A549 (cell line): ENCODE measurements around the gene CASK. TPM values are rescaled to one million over a fixed set of nuclear protein-coding genes. Genes with fewer than 3 reads are reported as not detected.

Experiments
- ATAC-seq, 2 experiments: fragments of 200-7000 bp in 1 of 2; fragments of >200 bp in 1 of 2; cut with Nextera tagmentation in 1 of 2; cut with Tn5 transposase in 1 of 2; 3 replicates each; pipeline versions ENCODE4 v1.8.0 to v1.9.1; 2018 to 2020; ENCODE audit warnings: mild to moderate bottlenecking in 1 of 2, moderate library complexity in 1 of 2
- CTCF ChIA-PET: fragments of 300-600 bp; sonication (Branson Sonifier 250); formaldehyde crosslinking; extraction: SDS; loops from one replicate; lab custom pipeline; 2021; ENCODE audit warnings: antibody characterized with exemption, inconsistent platforms; lab: Yijun Ruan, JAX
- POLR2A ChIA-PET: fragments of 350-600 bp; formaldehyde crosslinking; extraction: SDS; loops from one replicate; lab custom pipeline; 2021; ENCODE audit warnings: antibody characterized with exemption, inconsistent platforms; lab: Yijun Ruan, JAX
- DNase-seq, 2 experiments: peaks; one replicate each; pipeline versions ENCODE4 v3.0.0 to v3.0.0-alpha.2; 2011 to 2016; ENCODE audit warnings: low read depth in 1 of 2, low spot score in 1 of 2
- FAIRE-seq: peaks from 2 replicates; lab custom pipeline; 2011; peaks lifted over from hg19 to GRCh38; lab: Jason Lieb, UNC
- H3K27ac ChIP-seq, 2 experiments: fragments of >200 bp; sonication (Bioruptor Twin); formaldehyde crosslinking; 3 replicates each; pipeline ENCODE4 v1.5.1; 2016 to 2017
- H3K4me1 ChIP-seq: fragments of >200 bp; sonication (Bioruptor Twin); formaldehyde crosslinking; 3 replicates; pipeline ENCODE4 v1.6.1; 2016
- H3K4me2 ChIP-seq: fragments of >200 bp; sonication (Bioruptor Twin); formaldehyde crosslinking; 3 replicates; pipeline ENCODE4 v1.6.1; 2016
- H3K4me3 ChIP-seq: fragments of >200 bp; sonication (Bioruptor Twin); formaldehyde crosslinking; 3 replicates; pipeline ENCODE4 v1.5.1; 2016
- H3K9me3 ChIP-seq: fragments of >200 bp; sonication (Bioruptor Twin); formaldehyde crosslinking; 3 replicates; pipeline ENCODE4 v1.6.1; 2016
- BHLHE40 ChIP-seq: IDR thresholded peaks from 2 replicates; pipeline ENCODE4 v1.6.1; 2012; ENCODE audit warnings: low read depth, low read length, inconsistent platforms
- CBX8 ChIP-seq: fragments of 200-600 bp; sonication (generic); IDR thresholded peaks from 2 replicates; pipeline ENCODE4 v1.6.1; 2016
- EHMT2 ChIP-seq: fragments of 200-600 bp; sonication (generic); IDR thresholded peaks from 2 replicates; pipeline ENCODE4 v1.6.1; 2016; ENCODE audit warnings: antibody characterized with exemption, low read depth, mild to moderate bottlenecking, moderate library complexity
- FOXS1 ChIP-seq: fragments of 250-450 bp; sonication (Bioruptor Pico); IDR thresholded peaks from 2 replicates; pipeline ENCODE4 v1.5.0; 2020; ENCODE audit warnings: mild to moderate bottlenecking, moderate library complexity
- HOXB13 ChIP-seq: fragments of 250-450 bp; sonication (Bioruptor Pico); IDR thresholded peaks from 2 replicates; pipeline ENCODE4 v1.5.0; 2020; ENCODE audit warnings: low read depth, mild to moderate bottlenecking, moderate library complexity
- NPAS2 ChIP-seq: fragments of 250-450 bp; sonication (Bioruptor Pico); IDR thresholded peaks from 2 replicates; pipeline ENCODE4 v1.8.0; 2022; ENCODE audit warnings: mild to moderate bottlenecking, moderate library complexity, borderline replicate concordance
- POLR2AphosphoS2 ChIP-seq: conservative IDR thresholded peaks from 2 replicates; pipeline ENCODE4 v1.6.1; 2012; ENCODE audit warnings: low read length, improper control_type of control experiment, inconsistent platforms
- RAD21 ChIP-seq, 2 experiments: fragments of >200 bp in 1 of 2; sonication (Bioruptor Twin) in 1 of 2; formaldehyde crosslinking in 1 of 2; IDR thresholded peaks in 1 of 2; conservative IDR thresholded peaks in 1 of 2; 2 replicates in 1 of 2; 3 replicates in 1 of 2; pipeline ENCODE4 v1.6.1; 2012 to 2018; ENCODE audit warnings: inconsistent platforms in 1 of 2
- RCOR1 ChIP-seq: fragments of 150-350 bp; IDR thresholded peaks from 2 replicates; pipeline ENCODE4 v1.6.1; 2014; ENCODE audit warnings: antibody characterized with exemption, low read length, low read depth
- RFX5 ChIP-seq: fragments of 450-650 bp; IDR thresholded peaks from 2 replicates; pipeline ENCODE4 v1.7.1; 2014; ENCODE audit warnings: antibody characterized with exemption, mild to moderate bottlenecking, moderate library complexity
- SMC3 ChIP-seq: fragments of >200 bp; sonication (Bioruptor Twin); formaldehyde crosslinking; IDR thresholded peaks from 3 replicates; pipeline ENCODE4 v1.6.1; 2018; ENCODE audit warnings: inconsistent platforms
- ZNF302 ChIP-seq: fragments of 250-450 bp; sonication (Bioruptor Pico); IDR thresholded peaks from 2 replicates; pipeline ENCODE4 v1.9.0; 2021; ENCODE audit warnings: inconsistent platforms, mild to moderate bottlenecking, moderate library complexity
- ZSCAN20 ChIP-seq: fragments of 250-450 bp; sonication (Bioruptor Pico); IDR thresholded peaks from 2 replicates; pipeline ENCODE4 v1.8.0; 2022; ENCODE audit warnings: mild to moderate bottlenecking, moderate library complexity
- WGBS: methylation state at CpG from one replicate; pipeline ENCODE4 v1.1.6; 2017; ENCODE audit errors: missing lambda C conversion rate; 5-methylcytosine and 5-hydroxymethylcytosine counted together
- polyA plus RNA-seq, 4 experiments: library from polyadenylated mRNA; depleted of rRNA in 3 of 4; stranded (reverse); fragments of >200 nt; fragmentation: RNase III in 1 of 4; extraction: RNeasy Plus Mini Kit Qiagen cat#74134 plus additional on column Dnase treatment in 1 of 4; gene quantifications; 2 replicates in 3 of 4; 3 replicates in 1 of 4; pipeline ENCODE4 v1.2.3, GENCODE V29; 2011 to 2017
- TF ChIP-seq, protein P1 (sequence below): fragments of 150-350 bp; IDR thresholded peaks from 2 replicates; pipeline ENCODE4 v1.6.1; 2014; ENCODE audit warnings: low read depth, mild to moderate bottlenecking, low read length
- TF ChIP-seq, protein P2 (sequence below): fragments of 250-450 bp; sonication (Bioruptor Pico); IDR thresholded peaks from 2 replicates; pipeline ENCODE4 v1.5.0; 2020; ENCODE audit warnings: low read depth, mild to moderate bottlenecking, moderate library complexity
- TF ChIP-seq, protein P3 (sequence below): fragments of 250-450 bp; sonication (Bioruptor Pico); IDR thresholded peaks from 2 replicates; pipeline ENCODE4 v1.5.0; 2021; ENCODE audit warnings: mild to moderate bottlenecking, moderate library complexity, borderline replicate concordance
- TF ChIP-seq, protein P4 (sequence below): fragments of >200 bp; sonication (Bioruptor Twin); formaldehyde crosslinking; IDR thresholded peaks from 2 replicates; pipeline ENCODE4 v1.6.1; 2016
- TF ChIP-seq, protein P5 (sequence below): IDR thresholded peaks from 2 replicates; pipeline ENCODE4 v1.6.1; 2012
- TF ChIP-seq, protein P6 (sequence below): fragments of >200 bp; sonication (Bioruptor Twin); formaldehyde crosslinking; IDR thresholded peaks from 3 replicates; pipeline ENCODE4 v1.5.1; 2016

Gene CASK
- polyA plus RNA-seq, 2 of the 4 experiments (the other 2 are of a cell fraction): 23.3 to 57.6 TPM

DNA sequence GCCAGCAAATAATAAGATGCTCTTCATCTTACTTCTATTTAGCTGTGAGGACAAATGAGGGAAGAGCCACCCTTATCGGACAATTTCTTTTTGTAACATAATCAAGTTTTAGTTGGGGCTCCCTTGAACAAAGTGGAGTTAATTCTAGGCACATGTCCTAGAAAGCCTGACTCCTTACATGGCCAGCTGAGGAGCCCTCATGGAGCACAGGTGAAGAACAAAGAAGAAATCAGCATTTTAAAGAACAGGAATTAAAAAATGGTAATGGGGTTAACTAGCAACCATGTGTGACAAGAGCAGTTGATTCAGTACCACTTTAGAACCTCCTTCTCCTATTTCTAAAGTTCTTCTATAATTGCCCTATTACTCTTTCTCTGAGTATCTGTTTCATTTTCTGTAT lies 183.5 kb downstream of the CASK start (continued):
- TF ChIP-seq, protein P1, sequence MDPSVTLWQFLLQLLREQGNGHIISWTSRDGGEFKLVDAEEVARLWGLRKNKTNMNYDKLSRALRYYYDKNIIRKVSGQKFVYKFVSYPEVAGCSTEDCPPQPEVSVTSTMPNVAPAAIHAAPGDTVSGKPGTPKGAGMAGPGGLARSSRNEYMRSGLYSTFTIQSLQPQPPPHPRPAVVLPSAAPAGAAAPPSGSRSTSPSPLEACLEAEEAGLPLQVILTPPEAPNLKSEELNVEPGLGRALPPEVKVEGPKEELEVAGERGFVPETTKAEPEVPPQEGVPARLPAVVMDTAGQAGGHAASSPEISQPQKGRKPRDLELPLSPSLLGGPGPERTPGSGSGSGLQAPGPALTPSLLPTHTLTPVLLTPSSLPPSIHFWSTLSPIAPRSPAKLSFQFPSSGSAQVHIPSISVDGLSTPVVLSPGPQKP: no peak
- TF ChIP-seq HOXB13 (CRISPR knock-in tag) (no peak), BHLHE40 (no peak), EHMT2 (no peak), ZNF302 (no peak)
- TF ChIP-seq, protein P2, sequence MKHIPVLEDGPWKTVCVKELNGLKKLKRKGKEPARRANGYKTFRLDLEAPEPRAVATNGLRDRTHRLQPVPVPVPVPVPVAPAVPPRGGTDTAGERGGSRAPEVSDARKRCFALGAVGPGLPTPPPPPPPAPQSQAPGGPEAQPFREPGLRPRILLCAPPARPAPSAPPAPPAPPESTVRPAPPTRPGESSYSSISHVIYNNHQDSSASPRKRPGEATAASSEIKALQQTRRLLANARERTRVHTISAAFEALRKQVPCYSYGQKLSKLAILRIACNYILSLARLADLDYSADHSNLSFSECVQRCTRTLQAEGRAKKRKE (CRISPR knock-in tag): no peak
- TF ChIP-seq, protein P3, sequence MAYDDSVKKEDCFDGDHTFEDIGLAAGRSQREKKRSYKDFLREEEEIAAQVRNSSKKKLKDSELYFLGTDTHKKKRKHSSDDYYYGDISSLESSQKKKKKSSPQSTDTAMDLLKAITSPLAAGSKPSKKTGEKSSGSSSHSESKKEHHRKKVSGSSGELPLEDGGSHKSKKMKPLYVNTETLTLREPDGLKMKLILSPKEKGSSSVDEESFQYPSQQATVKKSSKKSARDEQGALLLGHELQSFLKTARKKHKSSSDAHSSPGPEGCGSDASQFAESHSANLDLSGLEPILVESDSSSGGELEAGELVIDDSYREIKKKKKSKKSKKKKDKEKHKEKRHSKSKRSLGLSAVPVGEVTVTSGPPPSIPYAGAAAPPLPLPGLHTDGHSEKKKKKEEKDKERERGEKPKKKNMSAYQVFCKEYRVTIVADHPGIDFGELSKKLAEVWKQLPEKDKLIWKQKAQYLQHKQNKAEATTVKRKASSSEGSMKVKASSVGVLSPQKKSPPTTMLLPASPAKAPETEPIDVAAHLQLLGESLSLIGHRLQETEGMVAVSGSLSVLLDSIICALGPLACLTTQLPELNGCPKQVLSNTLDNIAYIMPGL (CRISPR knock-in tag): no peak
- TF ChIP-seq, protein P4, sequence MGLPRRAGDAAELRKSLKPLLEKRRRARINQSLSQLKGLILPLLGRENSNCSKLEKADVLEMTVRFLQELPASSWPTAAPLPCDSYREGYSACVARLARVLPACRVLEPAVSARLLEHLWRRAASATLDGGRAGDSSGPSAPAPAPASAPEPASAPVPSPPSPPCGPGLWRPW: no peak

DNA sequence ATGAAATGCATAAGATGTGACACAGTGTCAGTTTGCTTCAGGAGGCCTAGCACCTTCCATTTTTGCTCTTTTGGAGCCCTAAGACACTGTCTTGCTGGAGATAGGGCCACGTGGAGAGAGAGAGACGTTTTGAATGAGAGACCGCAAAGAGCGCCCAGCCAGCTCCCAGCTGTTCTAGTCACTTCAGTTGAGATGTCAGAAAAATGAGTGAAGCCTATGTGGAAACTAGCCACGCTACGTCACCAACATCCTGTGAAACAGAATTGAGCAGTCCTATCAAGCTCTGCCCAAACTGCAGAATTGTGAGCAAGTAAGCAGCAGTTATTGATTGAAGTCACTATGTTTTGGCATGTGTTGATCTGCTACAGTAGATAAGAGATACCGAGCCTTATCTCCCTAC lies 186.3 kb downstream of the CASK start:
- Histone ChIP-seq H3K4me2 (no peak overlapping the region), H3K4me3 (no peak overlapping the region)
- 88% methylated on average over 7 of the region's 7 CpGs for WGBS
- ATAC-seq: no peak
- no peak for FAIRE-seq
- TF ChIP-seq CBX8: no peak
- TF ChIP-seq NPAS2 (CRISPR knock-in tag): no peak
- TF ChIP-seq, protein P5, sequence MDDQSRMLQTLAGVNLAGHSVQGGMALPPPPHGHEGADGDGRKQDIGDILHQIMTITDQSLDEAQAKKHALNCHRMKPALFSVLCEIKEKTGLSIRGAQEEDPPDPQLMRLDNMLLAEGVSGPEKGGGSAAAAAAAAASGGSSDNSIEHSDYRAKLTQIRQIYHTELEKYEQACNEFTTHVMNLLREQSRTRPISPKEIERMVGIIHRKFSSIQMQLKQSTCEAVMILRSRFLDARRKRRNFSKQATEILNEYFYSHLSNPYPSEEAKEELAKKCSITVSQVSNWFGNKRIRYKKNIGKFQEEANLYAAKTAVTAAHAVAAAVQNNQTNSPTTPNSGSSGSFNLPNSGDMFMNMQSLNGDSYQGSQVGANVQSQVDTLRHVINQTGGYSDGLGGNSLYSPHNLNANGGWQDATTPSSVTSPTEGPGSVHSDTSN: no peak
- TF ChIP-seq FOXS1 (CRISPR knock-in tag): no peak
- no peak for TF ChIP-seq RFX5
- TF ChIP-seq POLR2AphosphoS2: no peak
- no peak for TF ChIP-seq ZSCAN20
- TF ChIP-seq, all 56 proteins: peak for 0
- H3K27ac ChIP-seq: no peak overlapping the region
- no peak for DNase-seq
- ChIA-PET POLR2A (no interaction called here), CTCF (no interaction called here)
- no peaks in the 10 kb centered on the region for H3K4me1 ChIP-seq
- H3K9me3 ChIP-seq: no peaks in the 10 kb centered on the region

DNA sequence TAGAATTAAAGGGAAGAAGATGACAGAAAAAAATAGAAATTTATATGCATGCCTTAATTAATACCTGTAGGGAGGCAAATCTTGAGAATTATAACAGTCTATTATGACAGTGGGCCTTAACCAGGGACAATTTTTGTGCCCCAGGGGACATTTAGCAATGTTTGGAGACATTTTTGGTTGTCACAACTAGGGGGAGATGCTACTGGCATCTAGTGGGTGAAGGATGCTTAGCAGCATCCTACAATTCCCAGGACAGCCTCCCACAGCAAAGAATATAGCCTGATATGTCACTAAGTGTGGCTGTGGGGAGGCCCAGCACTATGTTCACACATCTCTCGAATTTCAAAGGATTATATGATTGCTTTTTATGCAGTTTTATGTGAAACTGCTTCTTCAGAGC lies 188.8 kb downstream of the CASK start:
- CTCF ChIA-PET: interaction anchor here (1.9 kb wide), 1 partner anchor 17 kb away, joined by 5 read pairs; no protein-coding TSS in a partner anchor
- Histone ChIP-seq H3K27ac (no peak overlapping the region), H3K4me1 (0 out of 3 replicates have a peak, but pooled peaks cover 4% of the 10 kb centered on the region), H3K9me3 (no peaks in the 10 kb centered on the region)
- POLR2A ChIA-PET: no interaction called here
- DNase-seq: peak; percentile 15 to 30
- TF ChIP-seq, protein P4: no peak
- peak; percentile 47 to 56 for TF ChIP-seq RAD21 (conservative IDR thresholded peaks at IDR 0.05 in 1 of 2, IDR thresholded peaks at IDR 0.05 in 1 of 2)
- TF ChIP-seq, protein P6, sequence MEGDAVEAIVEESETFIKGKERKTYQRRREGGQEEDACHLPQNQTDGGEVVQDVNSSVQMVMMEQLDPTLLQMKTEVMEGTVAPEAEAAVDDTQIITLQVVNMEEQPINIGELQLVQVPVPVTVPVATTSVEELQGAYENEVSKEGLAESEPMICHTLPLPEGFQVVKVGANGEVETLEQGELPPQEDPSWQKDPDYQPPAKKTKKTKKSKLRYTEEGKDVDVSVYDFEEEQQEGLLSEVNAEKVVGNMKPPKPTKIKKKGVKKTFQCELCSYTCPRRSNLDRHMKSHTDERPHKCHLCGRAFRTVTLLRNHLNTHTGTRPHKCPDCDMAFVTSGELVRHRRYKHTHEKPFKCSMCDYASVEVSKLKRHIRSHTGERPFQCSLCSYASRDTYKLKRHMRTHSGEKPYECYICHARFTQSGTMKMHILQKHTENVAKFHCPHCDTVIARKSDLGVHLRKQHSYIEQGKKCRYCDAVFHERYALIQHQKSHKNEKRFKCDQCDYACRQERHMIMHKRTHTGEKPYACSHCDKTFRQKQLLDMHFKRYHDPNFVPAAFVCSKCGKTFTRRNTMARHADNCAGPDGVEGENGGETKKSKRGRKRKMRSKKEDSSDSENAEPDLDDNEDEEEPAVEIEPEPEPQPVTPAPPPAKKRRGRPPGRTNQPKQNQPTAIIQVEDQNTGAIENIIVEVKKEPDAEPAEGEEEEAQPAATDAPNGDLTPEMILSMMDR: peak; percentile 50
- no peak for TF ChIP-seq RCOR1
- peak; percentile 56 for TF ChIP-seq SMC3
- TF ChIP-seq, all 56 proteins: peak for 3
- 0% methylated on average over 1 of the region's 1 CpG for WGBS
- Histone ChIP-seq H3K4me3 (no peak overlapping the region), H3K4me2 (no peak overlapping the region)
- ATAC-seq (peak; percentile 82 to 89), FAIRE-seq (no peak)
